Stomach (tissue), 9 donors: ENCODE measurements around the gene LIPG. TPM values are rescaled to one million over a fixed set of nuclear protein-coding genes. Genes with fewer than 3 reads are reported as not detected.
A peak's percentile ranks its signal among the peaks of the same experiment; 100 is the strongest.
"Not testable (repeated sequence)": the region's sequence is repeated elsewhere in the genome, so short reads cannot be mapped to it uniquely, and the experiment has no call there.

Source experiments
- DNase-seq, 2 donors: peaks; one replicate each; pipeline versions ENCODE4 v3.0.0 to v3.0.0-alpha.2; 2013 to 2019
- H3K27ac ChIP-seq, 5 donors: fragments of 200-600 bp in 4 of 5; sonication (generic) in 4 of 5; one replicate each; pipeline ENCODE4 v1.5.1; 2013 to 2019; ENCODE audit warnings: mild to moderate bottlenecking in 1 of 5, moderate library complexity in 1 of 5
- H3K27me3 ChIP-seq, 3 donors: fragments of 200-600 bp; sonication (generic); one replicate each; pipeline ENCODE4 v1.5.1; 2017 to 2019; ENCODE audit warnings: mixed run types in 1 of 3
- H3K36me3 ChIP-seq, 4 donors: fragments of 200-600 bp; sonication (generic); 1 replicate in 3 of 4; 2 replicates in 1 of 4; pipeline ENCODE4 v1.5.1; 2016 to 2019
- H3K4me1 ChIP-seq, 4 donors: fragments of 200-600 bp; sonication (generic); one replicate each; pipeline ENCODE4 v1.5.1; 2016 to 2019
- H3K4me3 ChIP-seq, 4 donors: fragments of 200-600 bp; sonication (generic) in 3 of 4; one replicate each; pipeline ENCODE4 v1.5.1; 2016 to 2019; ENCODE audit warnings: mild to moderate bottlenecking in 1 of 4
- H3K9me3 ChIP-seq, 4 donors: fragments of 200-600 bp; sonication (generic); one replicate each; pipeline ENCODE4 v1.5.1; 2016 to 2019
- EP300 ChIP-seq: sonication (generic); formaldehyde crosslinking; IDR thresholded peaks from one replicate; pipeline ENCODE4 v1.6.1; 2017; ENCODE audit warnings: antibody characterized with exemption
- POLR2A ChIP-seq, 4 donors: fragments of 450-650 bp; IDR thresholded peaks; one replicate each; pipeline ENCODE4 v1.6.1; 2016; ENCODE audit warnings: antibody characterized with exemption in 4 of 4, control low read depth in 2 of 4, mild to moderate bottlenecking in 1 of 4, moderate library complexity in 1 of 4
- POLR2AphosphoS5 ChIP-seq, 3 donors: sonication (generic); formaldehyde crosslinking; IDR thresholded peaks; one replicate each; pipeline ENCODE4 v1.6.1; 2016; ENCODE audit warnings: antibody characterized with exemption in 3 of 3
- WGBS, 5 donors: extraction: QIAGEN DNeasy Blood & Tissue Kit in 3 of 5; methylation state at CpG; one replicate each; pipeline versions ENCODE4 v1.1.5 to v1.1.7; 2013 to 2018; 5-methylcytosine and 5-hydroxymethylcytosine counted together
- intact Hi-C: fragments of 100-400 bp; cut with DNase I; formaldehyde crosslinking; loops from one replicate; pipeline ENCODE4 v1.15.1; 2023; ENCODE audit warnings: low total_unique reads
- polyA plus RNA-seq, 3 donors: library from polyadenylated mRNA; stranded (reverse); fragments of 200-250 nt; gene quantifications; one replicate each; pipeline ENCODE4 v1.2.3, GENCODE V29; 2013
- total RNA-seq, 5 donors: library from RNA; depleted of rRNA; stranded (reverse); fragments of >200 nt; gene quantifications; one replicate each; pipeline versions ENCODE4 v1.1.0 to v1.2.3, GENCODE V29; 2014 to 2016
- TF ChIP-seq, protein P1 (sequence below), 7 experiments: fragments of 450-650 bp in 4 of 7; fragments of 200-600 bp in 3 of 7; sonication (generic) in 3 of 7; IDR thresholded peaks; one replicate each; pipeline ENCODE4 v1.5.1; 2016 to 2019; ENCODE audit warnings: antibody characterized with exemption in 7 of 7, control low read depth in 2 of 7, mild to moderate bottlenecking in 1 of 7
- donor health status: healthy with polysubstance abuse.
- donor health status: Bipolar disorder and iron deficiency.
- donor health status: healthy.

LIPG gene
- total and polyA plus RNA-seq, 8 donors = 0.76 to 6.2 (median 3.2) TPM

DNA sequence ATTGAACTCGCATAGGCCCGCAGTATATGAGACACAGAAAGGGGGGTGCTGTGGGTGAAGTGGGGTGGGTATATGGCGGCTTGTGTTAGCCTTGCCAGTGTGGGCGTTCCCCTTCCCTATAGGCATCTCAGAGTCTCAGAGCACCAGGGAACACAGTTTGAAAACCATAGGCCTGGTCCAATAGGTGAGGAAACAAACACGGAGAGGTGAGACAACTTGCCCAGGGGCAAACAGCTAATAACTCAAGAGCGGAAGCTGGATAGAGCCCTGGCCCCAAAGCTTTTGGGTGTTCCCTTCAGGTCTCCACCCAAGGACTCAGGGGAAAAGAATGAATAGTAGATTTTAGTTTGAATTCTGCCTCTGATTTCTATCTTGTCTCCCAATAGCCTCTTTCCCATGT is 7.9 kb downstream of the LIPG start:
- no peaks in the 10 kb centered on the region for H3K9me3 ChIP-seq
- H3K36me3 ChIP-seq = peaks cover 0 to 10% (median 0%) of the 10 kb centered on the region in 4 donors
- no peak for DNase-seq
- H3K27ac ChIP-seq = no peak overlapping the region
- no peaks in the 10 kb centered on the region for H3K27me3 ChIP-seq
- intact Hi-C loops = loop anchor here (10.0 kb wide), 1 partner anchor 195 kb away; no protein-coding TSS in a partner anchor
- H3K4me3 ChIP-seq = no peak overlapping the region
- TF ChIP-seq, protein P1, sequence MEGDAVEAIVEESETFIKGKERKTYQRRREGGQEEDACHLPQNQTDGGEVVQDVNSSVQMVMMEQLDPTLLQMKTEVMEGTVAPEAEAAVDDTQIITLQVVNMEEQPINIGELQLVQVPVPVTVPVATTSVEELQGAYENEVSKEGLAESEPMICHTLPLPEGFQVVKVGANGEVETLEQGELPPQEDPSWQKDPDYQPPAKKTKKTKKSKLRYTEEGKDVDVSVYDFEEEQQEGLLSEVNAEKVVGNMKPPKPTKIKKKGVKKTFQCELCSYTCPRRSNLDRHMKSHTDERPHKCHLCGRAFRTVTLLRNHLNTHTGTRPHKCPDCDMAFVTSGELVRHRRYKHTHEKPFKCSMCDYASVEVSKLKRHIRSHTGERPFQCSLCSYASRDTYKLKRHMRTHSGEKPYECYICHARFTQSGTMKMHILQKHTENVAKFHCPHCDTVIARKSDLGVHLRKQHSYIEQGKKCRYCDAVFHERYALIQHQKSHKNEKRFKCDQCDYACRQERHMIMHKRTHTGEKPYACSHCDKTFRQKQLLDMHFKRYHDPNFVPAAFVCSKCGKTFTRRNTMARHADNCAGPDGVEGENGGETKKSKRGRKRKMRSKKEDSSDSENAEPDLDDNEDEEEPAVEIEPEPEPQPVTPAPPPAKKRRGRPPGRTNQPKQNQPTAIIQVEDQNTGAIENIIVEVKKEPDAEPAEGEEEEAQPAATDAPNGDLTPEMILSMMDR (IDR thresholded peaks at IDR 0.05) = no peak
- no peak for TF ChIP-seq POLR2A (IDR thresholded peaks at IDR 0.05)
- no peak for TF ChIP-seq EP300
- TF ChIP-seq POLR2AphosphoS5 (IDR thresholded peaks at IDR 0.05) = no peak
- WGBS, 5 donors = 76 to 99% (median 97%) methylated on average over 6 of the region's 6 CpGs
- H3K4me1 ChIP-seq = peaks cover 5 to 16% (median 10%) of the 10 kb centered on the region in 4 donors

DNA sequence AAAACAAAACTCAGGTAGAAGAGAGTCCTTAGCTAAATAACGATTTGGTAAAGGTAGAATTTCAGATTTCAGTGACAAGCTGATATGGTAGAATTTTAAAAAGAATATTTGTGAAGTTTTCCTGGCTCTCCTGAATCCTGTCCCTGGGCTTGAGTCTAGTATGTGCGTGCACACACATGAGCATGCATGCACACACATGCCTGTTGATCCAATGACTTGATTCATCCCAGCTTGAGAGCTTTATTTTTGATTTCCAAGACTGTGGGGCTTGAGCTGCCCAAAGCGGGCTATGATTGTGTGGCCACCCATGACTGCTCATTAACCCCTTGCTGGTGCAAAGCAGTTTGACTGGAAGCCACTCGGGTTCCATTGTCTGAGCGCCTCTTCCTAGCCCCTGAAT is 9.0 kb downstream of the LIPG start:
- 72 to 95% (median 75%) methylated on average over 5 of the region's 5 CpGs for WGBS, 5 donors
- peaks cover 0 to 8% (median 4%) of the 10 kb centered on the region in 4 donors for H3K4me1 ChIP-seq

DNA sequence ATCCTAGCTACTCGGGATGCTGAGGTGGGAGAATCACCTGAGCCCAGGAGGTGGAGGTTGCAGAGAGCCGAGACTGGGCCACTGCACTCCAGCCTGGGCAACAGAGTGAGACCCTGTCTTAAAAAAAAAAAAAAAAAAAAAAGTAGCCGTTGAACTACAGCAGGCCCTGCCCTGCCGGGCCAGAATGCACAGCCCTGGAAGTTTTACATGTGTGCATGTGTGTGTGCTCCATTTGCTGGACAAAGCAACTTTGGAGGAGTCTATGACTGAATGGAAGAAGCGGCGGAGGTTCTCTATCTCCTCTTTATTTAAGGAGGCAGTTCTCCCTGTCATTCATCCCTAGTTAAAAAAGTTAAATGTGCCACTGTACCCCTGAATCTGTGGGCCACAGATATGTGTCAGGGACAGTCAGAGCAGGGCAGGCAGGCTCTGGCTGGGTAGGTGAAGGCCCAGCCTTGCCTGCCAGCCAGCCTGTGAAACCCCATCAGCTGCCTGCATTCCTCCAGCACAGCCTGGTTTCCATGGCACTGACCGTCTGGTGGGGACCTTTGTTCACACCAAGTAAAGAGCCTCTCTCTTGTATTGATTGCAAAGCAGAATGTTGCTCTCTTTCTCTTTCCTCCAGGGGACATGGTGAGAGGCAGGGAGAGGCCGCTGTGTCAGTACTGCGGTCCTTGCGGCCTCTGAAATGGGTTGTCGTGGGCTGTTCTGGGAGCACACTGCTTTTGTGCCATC is 10.9 kb downstream of the LIPG start:
- intact Hi-C loops = no loop called here
- no peaks in the 10 kb centered on the region for H3K27me3 ChIP-seq
- WGBS, 5 donors = 83 to 94% (median 91%) methylated on average over 11 of the region's 11 CpGs
- TF ChIP-seq, protein P1 (IDR thresholded peaks at IDR 0.05) = no peak
- TF ChIP-seq POLR2A (IDR thresholded peaks at IDR 0.05) (no peak), POLR2AphosphoS5 (IDR thresholded peaks at IDR 0.05) (no peak), EP300 (no peak)
- no peaks in the 10 kb centered on the region for H3K9me3 ChIP-seq
- peaks cover 0 to 10% (median 0%) of the 10 kb centered on the region in 4 donors for H3K36me3 ChIP-seq
- peak in 1 of 2 donors; percentile 66 for DNase-seq
- no peak overlapping the region for H3K4me3 ChIP-seq
- H3K27ac ChIP-seq = no peak overlapping the region
- H3K4me1 ChIP-seq = no peaks in the 10 kb centered on the region

More for the DNA sequence above, 9.0 kb downstream of the LIPG start:
- Histone ChIP-seq H3K9me3 (no peaks in the 10 kb centered on the region), H3K27me3 (no peaks in the 10 kb centered on the region), H3K36me3 (peaks cover 0 to 10% (median 0%) of the 10 kb centered on the region in 4 donors), H3K27ac (no peak overlapping the region), H3K4me3 (no peak overlapping the region)
- intact Hi-C loops = no loop called here
- no peak for DNase-seq
- TF ChIP-seq POLR2AphosphoS5 (IDR thresholded peaks at IDR 0.05) (no peak), EP300 (no peak), POLR2A (IDR thresholded peaks at IDR 0.05) (no peak)
- TF ChIP-seq, protein P1 (IDR thresholded peaks at IDR 0.05) = no peak

DNA sequence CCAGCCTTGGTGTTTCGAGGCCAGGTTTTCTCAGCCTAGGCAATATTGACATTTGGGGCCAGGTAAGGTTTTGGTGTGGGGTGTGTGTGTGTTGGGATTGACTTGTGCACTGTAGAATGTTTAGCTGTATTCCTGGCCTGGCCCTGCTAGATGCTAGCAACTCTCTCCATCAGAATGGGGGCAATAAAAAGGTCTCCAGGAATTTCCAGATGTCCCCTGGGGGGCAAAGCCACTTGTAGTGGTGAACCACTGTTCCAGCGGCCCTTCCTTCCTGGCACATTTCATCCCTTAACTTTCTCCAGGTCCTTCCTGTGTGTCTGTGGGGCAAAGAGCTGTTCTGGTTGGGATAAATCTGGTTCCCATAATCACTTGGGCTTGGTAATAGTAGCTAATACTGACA is 12.0 kb downstream of the LIPG start:
- Histone ChIP-seq H3K9me3 (no peaks in the 10 kb centered on the region), H3K36me3 (peaks cover 0 to 9% (median 0%) of the 10 kb centered on the region in 4 donors), H3K27me3 (no peaks in the 10 kb centered on the region), H3K27ac (no peak overlapping the region), H3K4me1 (no peaks in the 10 kb centered on the region), H3K4me3 (no peak overlapping the region)
- DNase-seq = no peak
- 89 to 96% (median 90%) methylated on average over 2 of the region's 2 CpGs for WGBS, 5 donors
- intact Hi-C loops = no loop called here
- TF ChIP-seq POLR2A (IDR thresholded peaks at IDR 0.05) (no peak), EP300 (no peak), POLR2AphosphoS5 (IDR thresholded peaks at IDR 0.05) (no peak)
- TF ChIP-seq, protein P1 (IDR thresholded peaks at IDR 0.05) = no peak

DNA sequence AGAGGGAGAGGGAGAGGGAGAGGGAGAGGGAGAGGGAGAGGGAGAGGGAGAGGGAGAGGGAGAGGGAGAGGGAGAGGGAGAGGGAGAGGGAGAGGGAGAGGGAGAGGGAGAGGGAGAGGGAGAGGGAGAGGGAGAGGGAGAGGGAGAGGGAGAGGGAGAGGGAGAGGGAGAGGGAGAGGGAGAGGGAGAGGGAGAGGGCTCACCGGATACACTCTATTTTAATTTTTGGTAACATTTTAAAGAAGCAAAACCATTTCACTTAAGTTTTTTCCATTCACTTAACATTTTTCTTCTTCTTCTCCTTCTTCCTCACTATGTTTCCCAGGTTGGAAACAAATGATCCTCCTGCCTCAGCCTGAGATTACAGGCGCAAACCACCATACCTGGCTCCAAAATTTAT is 17.2 kb downstream of the LIPG start:
- WGBS, 5 donors = 77 to 89% (median 84%) methylated on average over 2 of the region's 2 CpGs
- DNase-seq, H3K4me1 ChIP-seq, intact Hi-C loops, H3K9me3 ChIP-seq, H3K27me3 ChIP-seq, H3K27ac ChIP-seq, H3K4me3 ChIP-seq: not testable (repeated sequence)
- H3K36me3 ChIP-seq = peaks cover 0 to 15% (median 0%) of the 10 kb centered on the region in 4 donors

DNA sequence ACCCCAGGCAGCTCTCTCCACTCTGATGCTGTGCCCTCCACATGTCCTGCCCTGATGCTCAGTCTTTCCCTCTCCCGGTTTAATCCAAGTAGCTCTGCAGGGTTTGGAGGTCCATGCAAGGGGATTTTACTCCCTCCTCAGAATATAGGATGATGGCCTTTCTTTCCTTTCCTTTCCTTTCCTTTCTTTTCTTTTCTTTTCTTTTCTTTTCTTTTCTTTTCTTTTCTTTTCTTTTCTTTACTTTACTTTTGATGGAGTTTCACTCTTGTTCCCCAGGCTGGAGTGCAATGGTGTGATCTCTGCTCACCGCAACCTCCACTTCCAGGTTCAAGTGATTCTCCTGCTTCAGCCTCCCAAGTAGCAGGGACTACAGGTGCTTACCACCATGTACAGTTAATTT is 17.7 kb downstream of the LIPG start:
- not testable (repeated sequence) for H3K9me3 ChIP-seq, H3K4me3 ChIP-seq
- WGBS, 5 donors = 92 to 96% (median 93%) methylated on average over 2 of the region's 2 CpGs

More for the DNA sequence above, 17.7 kb downstream of the LIPG start:
- H3K27ac ChIP-seq, H3K4me1 ChIP-seq, DNase-seq, H3K27me3 ChIP-seq, intact Hi-C loops: not testable (repeated sequence)
- peaks cover 0 to 15% (median 0%) of the 10 kb centered on the region in 4 donors for H3K36me3 ChIP-seq
